GM23338 (cell line): Measurements from ENCODE around the gene ABCF3. TPM values are rescaled to one million over a fixed set of nuclear protein-coding genes. Genes with fewer than 3 reads are reported as not detected.
A peak's percentile ranks its signal among the peaks of the same experiment; 100 is the strongest.

Experiments
- ATAC-seq: fragments of 200-7000 bp; cut with Tn5 transposase; 3 replicates; pipeline ENCODE4 v1.9.1; 2020
- DNase-seq: peaks from one replicate; pipeline ENCODE4 v3.0.0-alpha.2; 2015; ENCODE audit warnings: low spot score
- H2AFZ ChIP-seq: fragments of 200-600 bp; sonication (generic); 2 replicates; pipeline ENCODE4 v1.8.0; 2016; ENCODE audit warnings: antibody characterized with exemption, mild to moderate bottlenecking, moderate library complexity
- H3F3A ChIP-seq: fragments of 200-600 bp; sonication (generic); replicated peaks from 2 replicates; pipeline ENCODE4 v1.8.0; 2017; ENCODE audit warnings: antibody characterized with exemption, mixed run types, low read depth
- H3K27ac ChIP-seq: fragments of 200-600 bp; sonication (generic); 2 replicates; pipeline ENCODE4 v1.6.1; 2016; ENCODE audit warnings: low read depth
- H3K27me3 ChIP-seq: fragments of 200-600 bp; sonication (generic); 2 replicates; pipeline ENCODE4 v1.8.0; 2016; ENCODE audit warnings: mild to moderate bottlenecking, mixed run types, moderate library complexity; ENCODE audit not compliant: insufficient read depth
- H3K36me3 ChIP-seq: fragments of 200-600 bp; sonication (generic); 2 replicates; pipeline ENCODE4 v1.8.0; 2016; ENCODE audit warnings: mild to moderate bottlenecking; ENCODE audit not compliant: insufficient read depth
- H3K4me1 ChIP-seq: fragments of 200-600 bp; sonication (generic); 2 replicates; pipeline ENCODE4 v1.8.0; 2016; ENCODE audit warnings: mild to moderate bottlenecking, moderate library complexity; ENCODE audit not compliant: insufficient read depth
- H3K4me2 ChIP-seq: fragments of 200-600 bp; sonication (generic); 2 replicates; pipeline ENCODE4 v1.7.1; 2017; ENCODE audit warnings: mixed run types
- H3K4me3 ChIP-seq: fragments of 200-600 bp; sonication (generic); 2 replicates; pipeline ENCODE4 v1.6.1; 2016; ENCODE audit warnings: mixed run types
- H3K79me2 ChIP-seq: fragments of 200-600 bp; sonication (generic); replicated peaks from 2 replicates; pipeline ENCODE4 v1.8.0; 2017; ENCODE audit warnings: mild to moderate bottlenecking; ENCODE audit not compliant: insufficient read depth
- H3K9me2 ChIP-seq: fragments of 200-600 bp; sonication (generic); 2 replicates; pipeline ENCODE4 v1.8.0; 2017; ENCODE audit not compliant: insufficient read depth
- H4K20me1 ChIP-seq: fragments of 200-600 bp; sonication (generic); replicated peaks from 2 replicates; pipeline ENCODE4 v1.8.0; 2017; ENCODE audit warnings: mild to moderate bottlenecking; ENCODE audit not compliant: insufficient read depth
- H3K27ac Mint-ChIP-seq: 2 replicates; pipeline ENCODE4 v1.8.0; 2020; ENCODE audit warnings: inconsistent platforms, mild to moderate bottlenecking, moderate library complexity, mixed read lengths
- H3K27me3 Mint-ChIP-seq: 3 replicates; pipeline ENCODE4 v1.8.0; 2022; ENCODE audit warnings: low read depth, mild to moderate bottlenecking, moderate library complexity, mixed read lengths, inconsistent platforms; ENCODE audit not compliant: insufficient read depth, poor library complexity
- H3K36me3 Mint-ChIP-seq: 3 replicates; pipeline ENCODE4 v1.8.0; 2021; ENCODE audit warnings: low read depth, mild to moderate bottlenecking, inconsistent platforms, moderate library complexity, mixed read lengths
- H3K4me1 Mint-ChIP-seq: 3 replicates; pipeline ENCODE4 v1.8.0; 2020; ENCODE audit warnings: mild to moderate bottlenecking, inconsistent platforms, mixed read lengths
- H3K4me3 Mint-ChIP-seq: 3 replicates; pipeline ENCODE4 v1.8.0; 2021; ENCODE audit warnings: moderate library complexity, mild to moderate bottlenecking, inconsistent platforms, mixed read lengths
- H3K9me3 Mint-ChIP-seq: 3 replicates; pipeline ENCODE4 v1.8.0; 2020; ENCODE audit warnings: moderate library complexity, mild to moderate bottlenecking, inconsistent platforms, mixed read lengths
- CREB1 ChIP-seq: fragments of 250-450 bp; sonication (Bioruptor Pico); IDR thresholded peaks from 2 replicates; pipeline ENCODE4 v1.5.0; 2020; ENCODE audit warnings: low read depth, mild to moderate bottlenecking, moderate library complexity
- CTCF ChIP-seq, 2 experiments: fragments of 200-600 bp in 1 of 2; sonication (generic) in 1 of 2; conservative IDR thresholded peaks; 2 replicates each; pipeline versions ENCODE4 v1.5.1 to v1.6.1; 2016 to 2017; ENCODE audit warnings: antibody characterized with exemption in 2 of 2, low read depth in 2 of 2, mild to moderate bottlenecking in 2 of 2, moderate library complexity in 1 of 2
- ETS1 ChIP-seq: IDR thresholded peaks from 2 replicates; pipeline ENCODE4 v1.6.1; 2016; ENCODE audit warnings: antibody characterized with exemption
- EZH2 ChIP-seq: fragments of 200-600 bp; sonication (generic); IDR thresholded peaks from one replicate; pipeline ENCODE4 v1.8.0; 2017; ENCODE audit warnings: antibody characterized with exemption, mild to moderate bottlenecking, low read depth; ENCODE audit not compliant: unreplicated experiment
- EZH2phosphoT487 ChIP-seq: fragments of 200-600 bp; sonication (generic); IDR thresholded peaks from one replicate; pipeline ENCODE4 v1.8.1; 2018; ENCODE audit warnings: antibody characterized with exemption; ENCODE audit not compliant: unreplicated experiment
- JUNB ChIP-seq: IDR thresholded peaks from one replicate; pipeline ENCODE4 v1.6.1; 2016; ENCODE audit warnings: antibody characterized with exemption; ENCODE audit not compliant: unreplicated experiment
- POLR2AphosphoS5 ChIP-seq: IDR thresholded peaks from 2 replicates; pipeline ENCODE4 v1.6.1; 2016; ENCODE audit warnings: antibody characterized with exemption, low read depth
- REST ChIP-seq: IDR thresholded peaks from one replicate; pipeline ENCODE4 v1.6.1; 2018; ENCODE audit warnings: antibody characterized with exemption; ENCODE audit not compliant: unreplicated experiment
- STAT1 ChIP-seq: IDR thresholded peaks from one replicate; pipeline ENCODE4 v1.6.1; 2016; ENCODE audit warnings: antibody characterized with exemption; ENCODE audit not compliant: unreplicated experiment
- ZNF114 ChIP-seq: fragments of 250-450 bp; sonication (Bioruptor Pico); IDR thresholded peaks from 2 replicates; pipeline ENCODE4 v1.5.0; 2020; ENCODE audit warnings: mild to moderate bottlenecking, moderate library complexity
- ZNF331 ChIP-seq: fragments of 250-450 bp; sonication (Bioruptor Pico); IDR thresholded peaks from 2 replicates; pipeline ENCODE4 v1.5.0; 2020; ENCODE audit warnings: low read depth, mild to moderate bottlenecking, moderate library complexity
- polyA plus RNA-seq: library from polyadenylated mRNA; unstranded; fragments of >200 nt; fragmentation: Nextera tagmentation; extraction: Ambion mirVana; gene quantifications from 2 replicates; pipeline ENCODE4 v1.2.1, GENCODE V29; 2016
- total RNA-seq: library from RNA; depleted of rRNA; stranded (reverse); fragments of >200 nt; shearing (Covaris generic); gene quantifications from 2 replicates; pipeline ENCODE4 v1.2.3, GENCODE V29; 2014

ABCF3 gene
- total and polyA plus RNA-seq, 2 experiments from 2014 or later, result 33.4 to 48.9 TPM

GRCh38 chr3:184172681-184173373 lies 13.2 kb upstream of the ABCF3 start (continued):
- TF ChIP-seq REST, result no peak
- TF ChIP-seq ETS1, result no peak
- no peak for TF ChIP-seq STAT1
- TF ChIP-seq CREB1 (CRISPR knock-in tag), result no peak
- no peak for TF ChIP-seq ZNF331 (CRISPR knock-in tag)
- no peak for TF ChIP-seq EZH2

- H3K27ac Mint-ChIP-seq, result peak overlapping the region; percentile 81; the same call in 1 of the 2 replicates
- TF ChIP-seq CTCF (conservative IDR thresholded peaks at IDR 0.05; ENCODE audit: low read depth in 2 of 2) (no peak), EZH2 (no peak), ZNF331 (CRISPR knock-in tag) (no peak), JUNB (no peak), CREB1 (CRISPR knock-in tag) (no peak), POLR2AphosphoS5 (no peak), REST (no peak), ZNF114 (CRISPR knock-in tag) (no peak), ETS1 (no peak), EZH2phosphoT487 (no peak)
Observed at GRCh38 chr3:184173374-184173722, 12.7 kb upstream of the ABCF3 start.

More at GRCh38 chr3:184173374-184173722, 12.7 kb upstream of the ABCF3 start:
- Histone ChIP-seq H3K36me3 (no peaks in the 10 kb centered on the region), H2AFZ (no peak overlapping the region), H3K27ac (no peak overlapping the region), H3K27me3 (no peaks in the 10 kb centered on the region), H3K79me2 (peaks cover 30% of the 10 kb centered on the region), H3K4me1 (peaks cover 15% of the 10 kb centered on the region), H3K9me2 (no peaks in the 10 kb centered on the region), H4K20me1 (peaks cover 4% of the 10 kb centered on the region; the same call in 1 of the 2 replicates), H3K4me3 (no peak overlapping the region), H3F3A (0 out of 2 replicates have a peak, but pooled peaks cover 4% of the 10 kb centered on the region), H3K4me2 (no peak overlapping the region)
- DNase-seq (no peak), ATAC-seq (no peak)
- H3K27me3 Mint-ChIP-seq, result peaks cover 3% of the 10 kb centered on the region
- no peak overlapping the region for H3K4me3 Mint-ChIP-seq
- no peaks in the 10 kb centered on the region for H3K9me3 Mint-ChIP-seq
- H3K36me3 Mint-ChIP-seq, result peaks cover 41% of the 10 kb centered on the region
- H3K4me1 Mint-ChIP-seq, result peaks cover 38% of the 10 kb centered on the region
